ENCODE measurements around the gene SYNJ2.

SYNJ2 gene

DNA sequence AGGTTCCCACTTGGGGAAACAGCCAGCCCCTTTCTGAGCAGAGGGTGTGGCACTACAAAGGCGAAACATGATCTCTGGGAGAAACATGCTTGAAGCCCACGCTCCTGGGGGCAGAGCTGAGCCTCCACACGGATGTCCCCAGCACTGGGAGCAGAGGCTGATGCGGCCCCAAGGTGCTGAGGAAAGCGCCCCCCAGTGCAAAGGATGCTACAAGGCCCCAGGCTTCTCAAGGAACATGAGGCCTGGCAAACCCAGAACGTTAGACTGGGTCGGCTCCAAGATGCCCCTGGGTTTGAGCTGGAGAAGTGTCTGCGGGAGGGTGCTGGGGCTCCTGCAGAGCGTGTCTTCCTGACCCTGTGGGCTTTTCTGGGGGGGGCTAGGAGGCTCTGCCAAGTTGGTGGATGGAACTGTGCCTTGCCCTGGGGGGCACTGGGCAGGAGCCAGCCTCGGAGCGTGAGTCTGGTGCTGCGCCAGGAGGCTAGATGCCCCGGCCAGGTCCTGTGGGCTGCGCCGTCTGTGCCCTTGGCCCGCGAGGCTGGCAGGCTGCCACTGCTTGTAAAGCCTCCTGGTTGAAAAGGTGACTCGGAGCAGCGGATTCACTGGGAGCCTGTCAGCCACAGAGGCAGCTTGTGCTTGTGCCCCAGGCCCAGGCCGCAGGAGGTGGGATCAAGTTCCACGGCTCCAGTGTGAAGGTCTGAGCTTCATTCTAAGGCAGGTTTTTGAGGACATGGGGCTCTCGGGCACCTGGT lies 8.1 kb downstream of the SYNJ2 start:
- Histone ChIP-seq H3K36me3 (no peaks in the 10 kb centered on the region), H3K9me3 (replicated peaks in 1 of 11) (peaks cover 0 to 5% (median 0%) of the 10 kb centered on the region in 11 experiments; a peak in 1 of 22 replicates), H3K27me3 (peaks cover 0 to 26% (median 0%) of the 10 kb centered on the region in 11 experiments; a peak in 5 of 22 replicates), H3K4me2 (peak overlapping the region; percentile 80 to 97 (median 88)), H3K4me1 (peaks cover 23 to 56% (median 51%) of the 10 kb centered on the region in 10 experiments), H4K20me1 (peaks cover 0 to 8% (median 0%) of the 10 kb centered on the region in 11 experiments; a peak in 4 of 22 replicates), H3K27ac (peak overlapping the region in 8 of 11 experiments; percentile 50 to 80 (median 64); a peak in 15 of 22 replicates), H3K4me3 (peak overlapping the region in 6 of 10 experiments; percentile 7 to 52 (median 46); a peak in 8 of 20 replicates), H3K9ac (peak overlapping the region in 6 of 11 experiments; percentile 13 to 63 (median 38); a peak in 11 of 22 replicates)
- TF ChIP-seq Cebpa-rat (IDR thresholded peaks at IDR 0.05), result no peak

DNA sequence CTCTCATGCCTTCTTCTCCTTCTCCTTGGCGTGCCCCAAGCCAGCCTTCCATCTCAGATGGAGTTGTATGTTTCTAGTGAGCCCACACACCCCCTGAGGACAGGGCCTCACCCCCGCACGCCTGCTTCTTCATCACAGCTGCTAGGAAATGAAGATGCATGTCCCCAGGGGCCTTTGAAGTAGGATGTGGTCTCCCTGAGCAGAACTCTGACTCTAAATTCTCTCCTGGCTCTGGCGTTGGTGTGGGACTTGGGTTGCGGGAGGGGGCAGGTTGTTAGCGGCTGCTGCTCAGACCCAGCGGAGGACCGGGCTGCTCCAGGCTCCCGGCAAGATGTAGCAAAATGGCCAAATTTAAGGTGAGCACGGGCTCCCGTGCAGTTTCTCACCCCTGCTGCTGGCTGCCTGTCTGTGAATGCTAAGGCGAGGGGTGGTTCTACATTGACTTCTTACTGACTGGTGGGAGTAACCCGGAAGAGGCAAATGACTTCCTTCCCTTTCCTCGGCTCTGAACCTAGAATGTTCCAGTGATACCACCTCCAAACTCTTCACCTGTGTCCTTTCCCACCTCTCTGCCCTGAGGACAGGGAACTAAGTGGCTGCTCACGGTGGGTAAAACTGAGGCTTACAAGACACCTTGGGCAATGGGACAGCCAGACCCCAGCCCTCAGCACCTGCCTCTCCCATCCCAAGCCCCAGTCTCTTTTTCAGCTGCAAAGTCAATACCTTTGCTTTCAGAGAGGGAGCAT lies 8.8 kb downstream of the SYNJ2 start:
- H4K20me1 ChIP-seq, result peaks cover 0 to 8% (median 0%) of the 10 kb centered on the region in 11 experiments; a peak in 4 of 22 replicates
- H3K27ac ChIP-seq, result peak overlapping the region in 8 of 11 experiments; percentile 50 to 80 (median 64); a peak in 15 of 22 replicates
- TF ChIP-seq Cebpa-rat (IDR thresholded peaks at IDR 0.05), result no peak
- H3K4me3 ChIP-seq, result peak overlapping the region in 8 of 10 experiments; percentile 20 to 52 (median 46); a peak in 13 of 20 replicates
- no peaks in the 10 kb centered on the region for H3K36me3 ChIP-seq
- peaks cover 18 to 48% (median 43%) of the 10 kb centered on the region in 10 experiments for H3K4me1 ChIP-seq
- peaks cover 0 to 5% (median 0%) of the 10 kb centered on the region in 11 experiments; a peak in 1 of 22 replicates for H3K9me3 ChIP-seq (replicated peaks in 1 of 11)
- peaks cover 0 to 18% (median 0%) of the 10 kb centered on the region in 11 experiments; a peak in 4 of 22 replicates for H3K27me3 ChIP-seq
- peak overlapping the region in 9 of 11 experiments; percentile 15 to 64 (median 44); a peak in 14 of 22 replicates for H3K9ac ChIP-seq
- H3K4me2 ChIP-seq, result peak overlapping the region; percentile 80 to 97 (median 88)

DNA sequence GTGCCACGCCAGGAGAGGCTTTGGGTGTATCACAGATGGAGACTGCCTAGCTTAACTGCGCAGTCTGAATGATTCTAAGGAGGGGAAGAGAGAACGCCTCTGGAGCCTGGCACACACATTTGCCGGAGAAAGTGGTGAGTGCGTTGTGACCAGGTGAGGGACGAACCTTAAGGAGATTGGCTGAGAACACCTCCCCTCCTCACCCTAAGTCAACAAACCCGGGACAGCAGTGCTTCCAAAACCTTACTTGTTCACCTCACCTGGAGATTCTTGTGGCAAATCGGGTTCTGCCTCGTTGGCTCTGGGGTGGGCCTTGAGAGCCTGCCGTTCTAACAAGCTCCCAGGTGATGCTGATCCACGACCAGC lies 9.4 kb downstream of the SYNJ2 start:
- Histone ChIP-seq H3K4me2 (peak overlapping the region; percentile 80 to 97 (median 88)), H4K20me1 (peaks cover 0 to 8% (median 0%) of the 10 kb centered on the region in 11 experiments; a peak in 4 of 22 replicates), H3K4me3 (peak overlapping the region in 5 of 10 experiments; percentile 20 to 52 (median 48); a peak in 4 of 20 replicates), H3K36me3 (no peaks in the 10 kb centered on the region), H3K27me3 (peaks cover 0 to 17% (median 0%) of the 10 kb centered on the region in 11 experiments; a peak in 2 of 22 replicates), H3K9me3 (replicated peaks in 1 of 11) (peaks cover 0 to 5% (median 0%) of the 10 kb centered on the region in 11 experiments; a peak in 1 of 22 replicates), H3K4me1 (peaks cover 18 to 45% (median 41%) of the 10 kb centered on the region in 10 experiments), H3K27ac (peak overlapping the region in 8 of 11 experiments; percentile 50 to 80 (median 63); a peak in 15 of 22 replicates), H3K9ac (peak overlapping the region in 7 of 11 experiments; percentile 25 to 63 (median 44); a peak in 7 of 22 replicates)
- no peak for TF ChIP-seq Cebpa-rat (IDR thresholded peaks at IDR 0.05)

DNA sequence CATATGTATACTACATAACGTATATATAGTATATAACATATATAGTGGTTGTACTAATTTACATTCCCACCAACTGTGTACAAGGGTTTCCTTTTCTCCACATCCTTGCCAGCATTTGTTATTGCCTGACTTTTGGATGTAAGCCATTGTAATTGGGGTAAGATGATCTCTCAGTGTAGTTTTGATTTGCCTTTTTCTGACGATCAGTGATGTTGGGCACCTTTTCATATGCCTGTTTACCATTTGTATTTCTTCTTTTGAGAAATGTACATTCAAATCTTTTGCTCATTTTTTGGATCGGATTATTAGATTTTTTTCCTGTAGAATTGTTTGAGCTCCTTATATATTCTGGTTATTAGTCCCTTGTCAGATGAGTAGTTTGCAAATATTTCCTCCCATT lies 11.4 kb downstream of the SYNJ2 start:
- no peak overlapping the region for H3K9ac ChIP-seq
- no peak for TF ChIP-seq Cebpa-rat (IDR thresholded peaks at IDR 0.05)

DNA sequence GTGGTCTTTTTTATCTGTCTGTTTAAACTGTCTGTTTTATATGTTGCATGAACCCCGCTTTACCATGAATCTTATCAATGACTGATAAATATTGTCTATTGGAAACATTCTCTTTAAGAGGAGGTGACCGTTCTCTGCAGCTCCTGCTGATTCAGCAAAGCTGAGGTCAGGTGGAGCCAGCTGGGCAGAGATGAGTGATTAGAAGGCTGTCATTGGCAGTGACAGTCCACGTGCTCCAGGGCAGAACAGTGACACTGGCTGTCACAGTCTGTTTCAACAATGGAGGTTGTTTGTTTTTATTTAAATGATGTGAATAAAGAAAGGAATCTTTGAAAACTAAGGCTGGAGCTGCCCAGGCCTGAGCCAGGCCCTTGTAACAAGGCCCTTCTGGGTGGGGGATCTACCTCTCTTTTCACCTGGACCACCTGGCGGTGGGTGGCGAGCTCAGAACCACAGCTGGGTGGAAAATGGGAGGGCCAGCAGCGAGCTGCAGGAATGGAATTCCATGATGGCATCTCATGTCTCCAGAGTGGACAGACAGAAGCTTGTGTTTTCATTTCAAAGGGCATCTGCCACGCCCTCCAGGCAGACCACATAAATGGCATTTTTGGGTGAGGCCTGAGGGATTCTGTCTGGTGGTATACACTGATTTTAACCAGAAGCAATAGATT lies 12.6 kb downstream of the SYNJ2 start:
- Histone ChIP-seq H4K20me1 (peaks cover 0 to 4% (median 0%) of the 10 kb centered on the region in 11 experiments; a peak in 2 of 22 replicates), H3K4me2 (no peak overlapping the region), H3K27me3 (peaks cover 0 to 17% (median 0%) of the 10 kb centered on the region in 11 experiments; a peak in 1 of 22 replicates), H3K36me3 (no peaks in the 10 kb centered on the region), H3K9me3 (replicated peaks in 1 of 11) (peaks cover 0 to 5% (median 0%) of the 10 kb centered on the region in 11 experiments; a peak in 1 of 22 replicates), H3K27ac (no peak overlapping the region), H3K4me3 (no peak overlapping the region), H3K9ac (no peak overlapping the region), H3K4me1 (peaks cover 18 to 43% (median 34%) of the 10 kb centered on the region in 10 experiments)
- no peak for TF ChIP-seq Cebpa-rat (IDR thresholded peaks at IDR 0.05)

More for the DNA sequence above, 11.4 kb downstream of the SYNJ2 start:
- Histone ChIP-seq H3K27ac (no peak overlapping the region), H3K4me2 (no peak overlapping the region), H3K27me3 (peaks cover 0 to 17% (median 0%) of the 10 kb centered on the region in 11 experiments; a peak in 1 of 22 replicates), H3K4me1 (peaks cover 18 to 49% (median 44%) of the 10 kb centered on the region in 10 experiments), H4K20me1 (peaks cover 0 to 4% (median 0%) of the 10 kb centered on the region in 11 experiments; a peak in 3 of 22 replicates), H3K36me3 (no peaks in the 10 kb centered on the region), H3K9me3 (replicated peaks in 1 of 11) (peaks cover 0 to 5% (median 0%) of the 10 kb centered on the region in 11 experiments; a peak in 1 of 22 replicates), H3K4me3 (no peak overlapping the region)

DNA sequence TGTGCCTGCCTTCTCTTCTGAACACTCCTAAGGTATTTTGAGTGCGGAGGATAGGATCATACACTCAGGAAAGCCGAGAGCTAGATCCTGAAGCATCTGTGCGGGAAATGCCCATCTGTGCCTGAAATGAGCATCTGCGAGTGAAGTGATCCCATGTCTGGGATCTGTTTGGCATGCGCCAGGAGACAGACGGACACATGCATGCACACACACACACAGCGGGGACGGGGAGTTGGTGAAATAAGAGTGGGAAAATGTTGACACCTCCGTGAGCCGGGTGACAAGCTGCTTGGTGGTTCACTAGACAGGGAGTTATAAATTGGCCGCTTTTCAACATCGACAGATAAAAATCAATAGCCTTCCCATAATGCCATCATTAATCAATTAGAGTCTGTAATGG lies 13.8 kb downstream of the SYNJ2 start:
- no peaks in the 10 kb centered on the region for H3K36me3 ChIP-seq
- H3K4me3 ChIP-seq, result no peak overlapping the region
- H3K27me3 ChIP-seq, result peaks cover 0 to 9% (median 0%) of the 10 kb centered on the region in 11 experiments; a peak in 1 of 22 replicates
- TF ChIP-seq Cebpa-rat (IDR thresholded peaks at IDR 0.05), result no peak
- H3K9ac ChIP-seq, result no peak overlapping the region
- peak overlapping the region in 1 of 11 experiments; percentile 33; a peak in 3 of 22 replicates for H3K4me2 ChIP-seq
- peaks cover 0 to 5% (median 0%) of the 10 kb centered on the region in 11 experiments; a peak in 1 of 22 replicates for H3K9me3 ChIP-seq (replicated peaks in 1 of 11)
- H3K27ac ChIP-seq, result no peak overlapping the region
- peaks cover 8 to 35% (median 24%) of the 10 kb centered on the region in 10 experiments for H3K4me1 ChIP-seq
- peaks cover 0 to 7% (median 0%) of the 10 kb centered on the region in 11 experiments; a peak in 1 of 22 replicates for H4K20me1 ChIP-seq

DNA sequence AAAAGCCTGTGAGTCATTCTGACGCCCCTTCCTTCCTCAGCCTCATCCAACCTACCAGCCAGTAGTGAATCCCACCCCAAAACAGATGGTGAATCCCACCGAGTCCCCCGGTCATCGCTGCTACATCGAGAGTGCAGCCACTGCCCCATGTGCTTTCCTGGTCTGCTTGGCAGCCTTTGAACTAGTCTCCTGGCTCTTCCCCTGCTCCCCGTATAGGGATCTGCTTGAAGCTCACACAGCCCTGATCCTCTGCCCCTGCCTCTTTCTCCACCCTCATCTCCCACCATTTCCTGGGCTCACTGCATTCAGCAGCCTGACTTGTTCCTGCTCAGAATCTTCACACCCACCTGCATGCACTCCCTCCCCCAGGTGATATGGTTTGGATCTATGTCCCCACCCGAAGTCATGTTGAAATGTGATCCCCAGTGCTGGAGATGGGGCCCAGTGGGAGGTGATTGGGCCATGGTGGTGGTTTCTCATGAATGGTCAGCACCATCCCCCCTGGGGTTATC lies 14.6 kb downstream of the SYNJ2 start:
- no peak for TF ChIP-seq Cebpa-rat (IDR thresholded peaks at IDR 0.05)
- peak overlapping the region in 9 of 11 experiments; percentile 18 to 56 (median 35); a peak in 13 of 22 replicates for H3K4me2 ChIP-seq
- no peak overlapping the region for H3K4me3 ChIP-seq
- 0 out of 22 replicates have a peak, but pooled peaks cover 0 to 2% (median 0%) of the 10 kb centered on the region in 11 experiments for H3K27me3 ChIP-seq
- H4K20me1 ChIP-seq, result peaks cover 0 to 7% (median 0%) of the 10 kb centered on the region in 11 experiments; a peak in 1 of 22 replicates
- no peaks in the 10 kb centered on the region for H3K36me3 ChIP-seq
- peaks cover 0 to 5% (median 0%) of the 10 kb centered on the region in 11 experiments; a peak in 1 of 22 replicates for H3K9me3 ChIP-seq (replicated peaks in 1 of 11)
- H3K9ac ChIP-seq, result no peak overlapping the region
- peaks cover 0 to 27% (median 16%) of the 10 kb centered on the region in 10 experiments; a peak in 16 of 20 replicates for H3K4me1 ChIP-seq
- H3K27ac ChIP-seq, result no peak overlapping the region

Measured in BLaER1 treated with 17β-estradiol and CSF1 and Interleukin-3, amounts not matched to agents 10 nM and 100 nM (cell line).